ENCODE data around the gene FXYD7. TPM values are rescaled to one million over a fixed set of nuclear protein-coding genes. Genes with fewer than 3 reads are reported as not detected.

The FXYD7 gene
- total RNA-seq, 1 experiment from 2014 or later, result not detected

DNA sequence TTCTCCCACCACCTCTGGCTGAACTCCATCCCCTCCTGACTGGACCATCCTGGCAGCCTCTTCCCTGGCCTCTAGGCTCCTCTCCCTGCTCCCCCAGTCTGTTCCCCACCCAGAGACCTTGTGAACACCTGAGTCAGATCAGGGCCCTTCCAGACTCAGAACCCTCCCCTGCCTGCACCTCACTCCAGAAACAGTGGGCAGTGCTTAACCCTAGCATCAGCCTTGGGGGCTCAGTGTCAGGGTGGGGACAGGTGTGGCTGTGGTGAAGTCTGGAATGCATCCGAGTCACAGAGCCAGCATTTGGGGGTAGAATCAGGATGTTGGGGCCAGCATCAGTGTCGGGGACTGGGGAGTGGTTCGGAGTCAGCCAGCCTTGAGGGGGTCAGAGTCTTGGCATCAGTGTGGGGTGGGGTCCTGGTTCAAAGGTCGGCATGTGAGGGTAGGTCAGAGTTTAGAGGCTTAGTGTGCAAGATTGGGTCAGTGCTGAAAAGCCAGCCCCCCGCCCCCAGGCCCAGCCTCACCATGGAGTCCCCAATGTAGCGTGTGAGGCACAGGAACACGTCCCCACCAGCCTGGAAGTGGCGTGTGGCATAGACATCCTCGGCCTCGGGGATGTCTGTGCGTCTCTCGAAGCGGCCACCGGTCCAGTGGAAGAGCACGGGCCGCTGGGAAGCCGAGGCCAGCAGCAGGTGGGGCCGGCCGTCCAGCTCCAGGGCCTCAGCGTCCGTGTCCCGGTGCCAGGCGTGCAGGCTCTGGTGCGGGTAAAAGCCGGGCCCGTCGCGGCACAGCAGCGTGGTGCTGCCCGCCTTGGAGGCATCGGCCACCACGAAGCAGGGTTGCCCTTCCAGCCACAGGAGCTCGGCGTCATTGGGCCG is 17.1 kb upstream of the FXYD7 start:
- Histone ChIP-seq H3K4me1 (ENCODE audit: insufficient read depth, low read length) (peaks cover 34% of the 10 kb centered on the region), H3F3A (ENCODE audit: low read length, unreplicated experiment) (no peaks in the 10 kb centered on the region), H3K27me3 (ENCODE audit: low read length) (no peaks in the 10 kb centered on the region), H3K27ac (ENCODE audit: low read length) (no peak overlapping the region), H3K36me3 (ENCODE audit: low read depth, low read length) (peaks cover 3% of the 10 kb centered on the region; the same call in 1 of the 2 replicates), H3K9me3 (ENCODE audit: low read length) (no peaks in the 10 kb centered on the region), H2AFZ (ENCODE audit: low read length) (no peak overlapping the region), H3K9me2 (replicated peaks; ENCODE audit: low read length) (no peaks in the 10 kb centered on the region), H3K4me2 (ENCODE audit: low read length) (no peak overlapping the region), H3K4me3 (ENCODE audit: low read length) (no peak overlapping the region), H3K9ac (ENCODE audit: low read length) (no peak overlapping the region), H3K79me2 (ENCODE audit: low read length) (no peaks in the 10 kb centered on the region), H4K20me1 (ENCODE audit: low read length) (no peaks in the 10 kb centered on the region)
- ATAC-seq (no peak), DNase-seq (no peak)
- intact Hi-C loops (cut with micrococcal nuclease), result no loop called here
- CTCF ChIA-PET, result no interaction called here
- BruUV-seq (replicated peaks), result no TSS peak
- POLR2A ChIA-PET (ENCODE audit: unreplicated experiment), result no interaction called here
- TF ChIP-seq EZH2 (IDR thresholded peaks at IDR 0.05; ENCODE audit: low read length, unreplicated experiment), result no peak
- TF ChIP-seq, protein P1, sequence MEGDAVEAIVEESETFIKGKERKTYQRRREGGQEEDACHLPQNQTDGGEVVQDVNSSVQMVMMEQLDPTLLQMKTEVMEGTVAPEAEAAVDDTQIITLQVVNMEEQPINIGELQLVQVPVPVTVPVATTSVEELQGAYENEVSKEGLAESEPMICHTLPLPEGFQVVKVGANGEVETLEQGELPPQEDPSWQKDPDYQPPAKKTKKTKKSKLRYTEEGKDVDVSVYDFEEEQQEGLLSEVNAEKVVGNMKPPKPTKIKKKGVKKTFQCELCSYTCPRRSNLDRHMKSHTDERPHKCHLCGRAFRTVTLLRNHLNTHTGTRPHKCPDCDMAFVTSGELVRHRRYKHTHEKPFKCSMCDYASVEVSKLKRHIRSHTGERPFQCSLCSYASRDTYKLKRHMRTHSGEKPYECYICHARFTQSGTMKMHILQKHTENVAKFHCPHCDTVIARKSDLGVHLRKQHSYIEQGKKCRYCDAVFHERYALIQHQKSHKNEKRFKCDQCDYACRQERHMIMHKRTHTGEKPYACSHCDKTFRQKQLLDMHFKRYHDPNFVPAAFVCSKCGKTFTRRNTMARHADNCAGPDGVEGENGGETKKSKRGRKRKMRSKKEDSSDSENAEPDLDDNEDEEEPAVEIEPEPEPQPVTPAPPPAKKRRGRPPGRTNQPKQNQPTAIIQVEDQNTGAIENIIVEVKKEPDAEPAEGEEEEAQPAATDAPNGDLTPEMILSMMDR (conservative IDR thresholded peaks at IDR 0.05; ENCODE audit: low read depth, low read length), result no peak
- TF ChIP-seq EZH2phosphoT487 (IDR thresholded peaks at IDR 0.05; ENCODE audit: borderline replicate concordance, low read length), result no peak

DNA sequence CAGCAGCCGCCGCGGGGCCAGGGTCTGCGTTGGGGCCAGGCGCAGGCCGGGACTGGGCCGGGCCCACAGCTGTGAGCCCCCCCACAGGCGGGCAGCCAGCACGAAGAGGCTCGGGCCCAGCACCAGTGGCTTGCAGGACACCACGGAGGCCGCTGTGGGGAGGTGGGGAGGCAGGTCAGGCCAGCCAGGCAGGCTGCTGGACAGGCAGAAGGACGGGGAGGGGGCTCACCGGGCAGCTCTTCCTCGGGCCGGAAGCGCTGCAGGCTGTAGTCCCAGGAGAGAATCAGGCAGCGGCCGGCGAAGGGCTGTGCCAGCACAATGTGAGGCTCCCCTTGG is 16.5 kb upstream of the FXYD7 start:
- H3K79me2 ChIP-seq (ENCODE audit: low read length), result no peaks in the 10 kb centered on the region
- H3K4me1 ChIP-seq (ENCODE audit: insufficient read depth, low read length), result peaks cover 28% of the 10 kb centered on the region
- ATAC-seq, result no peak
- H3K9me3 ChIP-seq (ENCODE audit: low read length), result no peaks in the 10 kb centered on the region
- ChIA-PET CTCF (no interaction called here), POLR2A (ENCODE audit: unreplicated experiment) (no interaction called here)
- H3K4me3 ChIP-seq (ENCODE audit: low read length), result no peak overlapping the region
- H3K27ac ChIP-seq (ENCODE audit: low read length), result no peak overlapping the region
- no peak overlapping the region for H2AFZ ChIP-seq (ENCODE audit: low read length)
- no peaks in the 10 kb centered on the region for H3F3A ChIP-seq (ENCODE audit: low read length, unreplicated experiment)
- intact Hi-C loops (cut with micrococcal nuclease), result no loop called here
- peaks cover under 1% of the 10 kb centered on the region; the same call in 1 of the 2 replicates for H3K36me3 ChIP-seq (ENCODE audit: low read depth, low read length)
- no TSS peak for BruUV-seq (replicated peaks)
- no peak overlapping the region for H3K9ac ChIP-seq (ENCODE audit: low read length)
- no peaks in the 10 kb centered on the region for H4K20me1 ChIP-seq (ENCODE audit: low read length)
- no peak for DNase-seq
- no peaks in the 10 kb centered on the region for H3K27me3 ChIP-seq (ENCODE audit: low read length)
- H3K4me2 ChIP-seq (ENCODE audit: low read length), result no peak overlapping the region
- TF ChIP-seq EZH2phosphoT487 (IDR thresholded peaks at IDR 0.05; ENCODE audit: borderline replicate concordance, low read length) (no peak), EZH2 (IDR thresholded peaks at IDR 0.05; ENCODE audit: low read length, unreplicated experiment) (no peak)
- TF ChIP-seq, protein P1 (conservative IDR thresholded peaks at IDR 0.05; ENCODE audit: low read depth, low read length), result no peak
- no peaks in the 10 kb centered on the region for H3K9me2 ChIP-seq (replicated peaks; ENCODE audit: low read length)

DNA sequence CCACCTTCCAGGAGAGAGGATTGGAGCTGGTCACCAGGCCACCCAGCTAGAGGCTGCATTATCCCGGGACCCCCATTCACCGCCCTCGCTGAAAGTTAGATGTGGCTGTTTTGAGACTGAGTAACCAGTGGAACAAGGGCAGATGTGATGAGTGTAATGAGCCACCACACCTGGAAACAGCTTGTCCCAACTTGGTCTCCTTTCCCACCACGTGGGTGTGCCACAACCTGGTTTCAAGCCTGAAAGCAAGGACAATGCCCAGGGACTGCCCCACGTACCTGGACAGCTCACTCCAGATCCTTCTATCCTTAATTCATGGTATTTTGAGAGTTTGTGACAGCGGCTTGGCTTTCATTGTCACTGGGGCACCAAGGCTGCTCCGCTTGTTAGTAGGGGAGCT is 15.2 kb upstream of the FXYD7 start:
- H3K27ac ChIP-seq (ENCODE audit: low read length), result no peak overlapping the region
- POLR2A ChIA-PET (ENCODE audit: unreplicated experiment), result no interaction called here
- TF ChIP-seq EZH2phosphoT487 (IDR thresholded peaks at IDR 0.05; ENCODE audit: borderline replicate concordance, low read length), result no peak
- TF ChIP-seq, protein P1 (conservative IDR thresholded peaks at IDR 0.05; ENCODE audit: low read depth, low read length), result no peak
- TF ChIP-seq EZH2 (IDR thresholded peaks at IDR 0.05; ENCODE audit: low read length, unreplicated experiment), result no peak
- no TSS peak for BruUV-seq (replicated peaks)
- peaks cover 20% of the 10 kb centered on the region for H3K4me1 ChIP-seq (ENCODE audit: insufficient read depth, low read length)
- no peaks in the 10 kb centered on the region for H3K9me3 ChIP-seq (ENCODE audit: low read length)
- ATAC-seq, result no peak
- no peak overlapping the region for H3K9ac ChIP-seq (ENCODE audit: low read length)
- no peaks in the 10 kb centered on the region for H4K20me1 ChIP-seq (ENCODE audit: low read length)
- H3F3A ChIP-seq (ENCODE audit: low read length, unreplicated experiment), result no peaks in the 10 kb centered on the region
- no peak overlapping the region for H3K4me2 ChIP-seq (ENCODE audit: low read length)
- H3K79me2 ChIP-seq (ENCODE audit: low read length), result no peaks in the 10 kb centered on the region
- no peak for DNase-seq
- H3K4me3 ChIP-seq (ENCODE audit: low read length), result no peak overlapping the region
- H3K9me2 ChIP-seq (replicated peaks; ENCODE audit: low read length), result no peaks in the 10 kb centered on the region
- no peaks in the 10 kb centered on the region for H3K36me3 ChIP-seq (ENCODE audit: low read depth, low read length)
- intact Hi-C loops (cut with micrococcal nuclease), result no loop called here
- H3K27me3 ChIP-seq (ENCODE audit: low read length), result no peaks in the 10 kb centered on the region
- CTCF ChIA-PET, result no interaction called here
- H2AFZ ChIP-seq (ENCODE audit: low read length), result no peak overlapping the region
